Left colon (tissue), 2 donors: ENCODE measurements around the gene CNTN5. TPM values are rescaled to one million over a fixed set of nuclear protein-coding genes. Genes with fewer than 3 reads are reported as not detected.

Experiments
- ATAC-seq: fragments of 200-7000 bp; cut with Tn5 transposase; one replicate; pipeline ENCODE4 v1.9.1; 2020; ENCODE audit warnings: mild to moderate bottlenecking, moderate library complexity
- DNase-seq, 2 donors: peaks; one replicate each; pipeline ENCODE4 v3.0.0-alpha.2; 2020
- intact Hi-C, 2 donors: fragments of 100-400 bp; cut with DNase I in 1 of 2; cut with micrococcal nuclease in 1 of 2; formaldehyde crosslinking; loops; one replicate each; pipeline versions ENCODE4 v1.11.2 to v1.14.0; 2022; cut with DNase I, micrococcal nuclease
- total RNA-seq, 2 donors: library from RNA; stranded (reverse); fragmentation: NEBNext Ultra II Directional; extraction: Animal tissue kit (Norgen Biotek cat#: 25700); gene quantifications; one replicate each; pipeline ENCODE4 v1.2.1, GENCODE V29; 2021
- donor health status: DM: no; HTN: no; CAD: no.
- donor health status: DM: yes; HTN: yes; CAD: no.

The CNTN5 gene
- total RNA-seq, 2 donors from 2014 or later = not detected

DNA sequence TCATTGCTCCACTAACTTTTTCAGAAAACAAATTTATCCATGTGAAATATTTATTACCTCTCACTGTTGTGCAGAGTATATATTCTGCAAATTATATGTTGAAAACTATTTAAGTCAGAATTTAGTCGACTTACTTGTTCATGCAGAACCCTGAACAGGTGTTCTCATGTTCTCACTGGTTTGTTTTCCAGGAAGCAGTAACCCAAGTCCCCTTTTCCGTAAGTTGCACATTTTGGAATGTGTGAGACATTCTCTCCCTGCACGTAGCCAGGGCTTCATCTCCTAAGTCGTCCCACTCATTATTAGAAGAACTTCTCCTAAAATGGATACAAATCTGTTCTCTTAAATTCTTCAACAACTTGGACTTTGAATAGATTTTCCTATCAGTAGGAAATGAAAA lies 524.9 kb downstream of the CNTN5 start:
- no peak for ATAC-seq
- DNase-seq = no peak
- intact Hi-C loops = no loop called here

DNA sequence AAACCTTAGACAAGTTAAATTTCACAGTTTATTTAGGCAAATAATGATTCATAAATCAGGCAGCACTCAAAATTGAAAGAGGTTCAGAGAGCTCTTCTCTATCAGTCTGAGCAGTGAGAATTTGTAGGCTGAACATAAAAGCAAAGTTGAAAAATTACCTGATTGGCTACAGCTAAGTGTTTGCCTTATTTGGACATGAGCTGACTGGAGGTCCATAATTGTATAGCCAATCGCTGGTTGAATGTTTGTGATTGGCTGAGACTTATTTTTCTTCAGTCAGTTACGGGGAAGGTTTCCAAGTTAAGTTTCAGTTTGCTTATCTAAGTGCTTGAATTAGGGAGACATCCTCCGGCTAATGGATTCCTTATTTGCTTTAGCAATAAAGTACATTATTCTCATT lies 527.5 kb downstream of the CNTN5 start:
- DNase-seq (no peak), ATAC-seq (no peak)
- intact Hi-C loops = no loop called here

DNA sequence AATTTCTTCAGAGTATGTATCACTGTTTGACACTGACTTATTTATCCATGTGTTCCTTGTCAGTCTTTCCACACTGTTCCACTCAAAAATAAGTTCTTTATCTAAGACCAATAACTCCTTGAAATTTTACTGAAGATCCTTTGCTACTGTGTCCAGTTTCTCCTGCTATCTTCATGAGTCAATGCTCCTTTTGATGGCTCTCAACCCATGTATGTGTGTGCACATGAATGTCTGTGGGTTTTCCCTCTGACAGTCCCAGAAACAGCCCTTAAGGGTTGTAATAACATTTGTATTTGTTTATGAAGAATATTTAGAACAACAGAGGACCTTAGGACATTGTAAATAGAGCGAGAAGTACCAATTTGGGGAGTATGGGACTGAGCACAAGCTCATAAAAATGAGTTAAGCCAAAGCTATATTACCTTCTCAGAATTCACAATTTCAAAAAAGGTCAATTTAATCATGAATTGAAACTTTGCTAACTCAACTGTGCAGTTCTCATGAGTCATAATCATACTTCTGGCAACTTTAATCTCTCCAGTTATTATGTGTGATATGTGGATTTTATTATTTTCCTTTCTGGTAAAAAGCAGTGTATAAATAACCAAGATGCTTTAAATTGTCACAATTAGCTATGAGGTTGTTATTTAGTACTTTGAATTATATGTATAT lies 533.6 kb downstream of the CNTN5 start:
- DNase-seq = no peak
- no peak for ATAC-seq
- intact Hi-C loops = no loop called here

DNA sequence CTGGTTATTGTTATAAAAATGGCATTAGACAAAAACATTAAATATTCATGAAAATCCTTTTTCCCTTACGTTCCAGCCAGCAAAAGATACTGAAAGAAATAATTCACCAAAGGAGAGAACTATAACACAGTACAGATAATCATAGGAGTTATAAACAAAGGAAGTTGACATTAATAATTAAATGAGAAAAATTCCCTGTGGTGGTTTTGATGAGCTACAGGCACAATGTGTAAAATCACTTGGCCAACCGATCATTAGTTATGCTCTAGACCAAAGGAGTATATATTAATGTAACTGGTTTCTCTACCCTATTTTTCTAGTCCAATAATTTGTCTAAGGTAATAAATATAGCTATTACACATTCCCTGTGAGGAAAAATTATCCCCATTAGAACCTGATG lies 534.7 kb downstream of the CNTN5 start:
- intact Hi-C loops = no loop called here
- DNase-seq (no peak), ATAC-seq (no peak)

DNA sequence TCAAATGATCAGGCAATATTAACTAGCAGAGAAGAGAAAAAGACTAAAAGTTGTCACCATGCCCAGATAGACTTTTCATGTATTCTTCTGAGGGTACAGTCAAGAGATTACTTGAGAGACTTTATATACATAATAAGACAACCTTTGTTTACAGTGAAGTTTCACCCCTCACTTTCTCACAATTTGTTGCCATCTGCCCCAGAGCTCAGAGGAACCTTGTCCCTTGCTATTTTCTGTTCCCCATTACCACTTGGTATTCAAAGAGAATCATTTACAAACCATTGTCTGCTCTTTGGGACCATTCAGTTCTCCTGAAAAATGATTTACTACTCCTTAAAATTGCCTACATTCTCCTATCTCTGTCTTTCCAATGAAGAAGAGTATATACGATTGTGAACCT lies 544.6 kb downstream of the CNTN5 start:
- no peak for ATAC-seq
- intact Hi-C loops = no loop called here

DNA sequence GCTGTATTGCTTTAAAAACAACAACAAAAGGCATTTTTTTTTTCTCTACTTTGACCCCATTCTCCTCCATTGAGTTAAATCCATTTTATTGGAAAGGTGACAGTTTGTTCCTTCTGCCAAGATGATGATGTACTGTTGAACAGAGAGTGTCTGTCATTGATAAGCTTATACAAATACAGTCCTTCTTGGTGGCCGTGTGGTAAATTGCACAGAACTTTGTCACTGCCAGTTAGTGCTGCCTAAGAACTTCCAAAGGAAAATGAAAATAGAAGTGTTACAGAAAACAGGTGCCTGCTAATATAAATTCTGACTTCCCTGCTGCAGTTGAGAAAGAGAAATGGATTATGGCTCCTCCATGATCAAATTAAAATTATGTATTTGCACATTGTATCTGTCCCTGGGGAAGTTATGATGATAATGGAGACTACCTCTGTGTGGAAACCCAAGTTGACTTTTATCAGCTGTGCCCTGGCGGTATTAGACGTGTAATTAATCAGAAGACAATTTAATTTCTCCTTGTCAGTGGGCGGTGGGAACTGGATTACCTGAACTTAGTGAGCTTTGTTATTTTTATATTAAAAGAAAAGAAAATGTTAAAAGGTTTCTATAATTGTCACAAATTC lies 546.7 kb downstream of the CNTN5 start:
- intact Hi-C loops = no loop called here
- DNase-seq (no peak), ATAC-seq (no peak)

More for the DNA sequence above, 544.6 kb downstream of the CNTN5 start:
- DNase-seq = no peak

DNA sequence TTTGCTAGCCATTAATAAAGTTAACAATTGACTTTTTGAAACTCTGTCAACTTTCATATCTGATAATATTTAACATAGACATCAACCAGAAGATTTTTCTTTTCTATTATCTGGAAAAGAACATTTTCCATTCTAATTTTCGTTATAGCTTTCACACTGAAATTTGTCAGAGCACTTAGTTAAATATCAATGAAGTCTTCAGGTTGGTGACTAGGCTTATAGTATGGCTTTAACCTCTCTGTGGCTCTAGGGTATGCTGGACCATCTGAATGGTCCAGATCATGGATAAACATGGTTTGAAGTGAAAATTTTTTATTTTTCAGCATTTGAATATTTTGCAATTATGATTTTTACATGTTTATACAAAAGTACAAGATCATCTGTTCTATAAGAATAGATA lies 548.1 kb downstream of the CNTN5 start:
- no peak for DNase-seq
- intact Hi-C loops = no loop called here

DNA sequence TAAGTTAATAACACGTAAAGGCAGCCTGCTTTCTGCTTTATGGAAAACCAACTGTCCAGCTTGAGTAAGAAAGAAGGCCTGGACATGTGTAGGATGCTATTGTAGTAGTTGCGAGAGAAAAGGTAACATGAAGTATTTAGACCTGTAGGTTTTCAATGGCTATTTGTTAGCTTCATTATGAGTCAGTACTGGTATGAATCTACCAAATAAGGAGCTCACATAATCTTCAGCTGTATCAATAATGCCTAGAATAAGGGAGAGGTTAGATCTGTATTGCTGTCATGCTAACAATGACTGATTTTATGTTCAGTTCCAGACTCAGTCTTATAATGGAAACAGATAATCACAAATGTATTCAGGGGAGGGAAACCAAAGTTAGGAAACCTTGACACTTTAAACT lies 550.3 kb downstream of the CNTN5 start:
- no peak for DNase-seq
- intact Hi-C loops = no loop called here
- ATAC-seq = no peak

More for the DNA sequence above, 548.1 kb downstream of the CNTN5 start:
- no peak for ATAC-seq

DNA sequence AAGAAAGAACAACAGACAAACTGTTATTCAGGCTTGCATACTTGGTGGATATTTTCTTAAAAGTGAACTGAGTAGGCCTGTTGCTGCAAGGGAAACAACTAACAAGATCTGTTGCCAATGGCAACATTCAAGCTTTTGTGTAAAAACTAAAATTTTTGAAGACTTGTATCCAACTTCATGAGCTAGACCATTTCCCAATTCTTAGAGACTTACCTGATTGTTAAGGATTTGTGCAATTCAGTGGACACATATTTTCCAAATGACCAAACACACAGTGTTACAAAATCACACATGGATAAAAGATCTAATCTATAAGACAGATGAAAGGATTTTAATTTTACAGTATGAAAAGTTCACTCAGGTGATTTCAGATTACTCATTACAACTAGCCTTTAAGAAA lies 564.1 kb downstream of the CNTN5 start:
- DNase-seq = no peak
- intact Hi-C loops = no loop called here

DNA sequence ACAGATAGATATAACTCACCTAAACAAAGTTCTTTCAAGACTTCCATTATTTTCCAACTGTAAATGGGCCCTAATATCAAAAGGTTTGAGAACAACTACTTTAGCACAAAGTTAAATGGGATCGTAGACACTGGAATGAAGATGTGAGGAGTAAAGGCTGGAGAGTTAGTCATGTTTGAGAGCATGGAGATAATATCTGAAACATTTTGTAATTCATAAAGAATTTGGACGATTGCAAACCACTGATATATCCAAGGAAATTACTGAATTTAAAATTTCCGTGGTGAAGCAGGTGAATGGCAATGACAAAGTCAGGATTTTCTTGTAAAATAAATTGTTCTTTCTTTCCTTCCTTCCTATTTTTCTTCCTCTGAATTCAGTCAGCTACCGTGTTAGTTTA lies 564.9 kb downstream of the CNTN5 start:
- DNase-seq (no peak), ATAC-seq (no peak)
- intact Hi-C loops = no loop called here

More for the DNA sequence above, 564.1 kb downstream of the CNTN5 start:
- ATAC-seq = no peak

DNA sequence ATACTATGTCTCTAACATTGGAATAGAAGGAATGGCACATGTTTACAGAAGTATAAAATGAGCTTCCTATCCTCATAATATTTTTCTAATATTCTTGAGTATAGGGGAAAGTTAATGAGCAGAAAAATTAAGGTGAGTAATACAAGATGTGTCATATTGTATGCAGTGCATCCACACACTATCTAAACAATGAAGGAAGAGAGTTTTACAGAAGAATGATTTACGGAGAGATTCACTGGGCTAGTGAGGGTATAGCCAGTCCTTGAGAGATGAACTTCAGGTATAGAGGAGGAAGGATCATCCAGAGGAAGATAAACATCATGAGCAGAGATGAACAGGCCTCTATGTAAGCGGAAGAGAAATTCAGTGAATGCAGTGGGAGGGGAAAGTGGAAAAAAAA lies 569.0 kb downstream of the CNTN5 start:
- intact Hi-C loops = no loop called here
- no peak for DNase-seq
- no peak for ATAC-seq

DNA sequence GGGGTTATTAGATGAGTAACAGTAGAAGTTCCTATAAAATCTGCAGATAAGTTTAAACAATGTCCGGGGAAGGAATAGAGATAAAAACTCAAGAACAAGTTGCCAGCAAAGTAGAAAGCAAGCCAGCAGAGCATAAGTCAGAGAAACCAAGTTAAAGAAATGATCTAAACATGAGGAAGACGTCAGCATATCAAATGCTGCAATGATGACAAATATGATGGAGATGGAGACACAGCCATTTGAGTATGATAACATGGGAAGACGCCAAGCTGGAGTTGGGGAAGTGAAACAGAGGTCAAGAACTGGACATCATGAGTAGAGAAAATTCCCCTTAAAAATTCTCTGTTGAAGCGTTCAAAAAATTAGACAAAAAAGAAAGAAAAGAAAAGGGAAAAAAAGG lies 571.5 kb downstream of the CNTN5 start:
- ATAC-seq = no peak
- DNase-seq = no peak
- intact Hi-C loops = no loop called here

DNA sequence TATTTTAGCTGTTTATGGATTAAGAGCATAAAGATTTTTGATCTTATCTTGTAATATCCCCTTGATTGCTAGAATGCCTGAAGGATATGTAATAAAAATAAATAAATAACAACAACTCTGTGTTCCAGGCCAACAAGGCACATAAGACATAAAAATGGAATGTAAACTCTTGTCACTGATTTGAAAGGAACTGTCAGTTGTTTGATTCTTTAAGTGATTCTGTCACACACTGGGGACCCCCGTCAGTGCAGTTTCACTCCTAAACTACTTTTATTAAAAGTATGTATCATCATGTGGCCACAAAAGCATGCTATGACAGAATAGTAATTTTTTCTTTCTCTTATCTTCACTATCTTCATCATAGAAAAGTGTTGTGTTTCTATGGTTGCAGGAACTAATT lies 572.4 kb downstream of the CNTN5 start:
- ATAC-seq (no peak), DNase-seq (no peak)
- intact Hi-C loops = no loop called here

DNA sequence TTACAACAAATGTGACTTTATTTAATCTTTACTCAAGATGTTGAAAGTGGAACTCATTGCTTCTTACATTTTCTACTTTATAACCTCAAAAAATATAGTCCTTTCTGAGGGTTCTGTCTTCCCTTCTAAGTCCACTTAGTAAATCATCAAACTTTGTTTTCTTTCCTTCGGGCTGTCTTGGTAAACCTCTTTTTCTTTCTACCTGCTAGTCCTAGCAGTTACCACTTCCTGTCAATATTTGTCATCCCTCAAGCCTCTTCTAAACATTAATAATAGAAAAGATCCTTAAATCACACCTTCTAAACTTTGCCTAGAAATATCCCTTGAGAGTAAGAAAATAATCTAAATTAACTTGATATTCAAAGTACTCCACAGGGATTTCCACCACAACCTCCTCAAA lies 580.4 kb downstream of the CNTN5 start:
- intact Hi-C loops = no loop called here
- no peak for DNase-seq
- ATAC-seq = no peak

DNA sequence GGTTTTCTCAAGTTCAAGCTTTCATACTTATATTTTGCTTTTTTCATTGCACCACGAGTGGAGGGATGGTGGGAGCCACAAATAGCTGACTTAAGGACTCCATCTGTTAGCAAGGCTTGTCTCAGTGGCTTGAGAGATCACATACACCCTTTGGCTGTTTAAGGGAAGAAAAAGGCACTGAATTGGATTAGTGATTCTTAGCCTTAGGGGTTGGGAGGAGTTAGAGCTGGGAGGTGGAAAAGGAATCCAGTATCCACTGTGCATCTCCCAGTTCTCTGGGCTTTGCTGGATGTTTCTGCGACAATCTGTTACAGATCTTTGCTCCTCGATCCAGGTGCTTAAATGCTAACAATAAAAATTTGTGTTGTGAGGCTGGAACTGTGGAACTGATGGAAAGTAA lies 593.6 kb downstream of the CNTN5 start:
- intact Hi-C loops = no loop called here
- DNase-seq = no peak
- ATAC-seq = no peak

DNA sequence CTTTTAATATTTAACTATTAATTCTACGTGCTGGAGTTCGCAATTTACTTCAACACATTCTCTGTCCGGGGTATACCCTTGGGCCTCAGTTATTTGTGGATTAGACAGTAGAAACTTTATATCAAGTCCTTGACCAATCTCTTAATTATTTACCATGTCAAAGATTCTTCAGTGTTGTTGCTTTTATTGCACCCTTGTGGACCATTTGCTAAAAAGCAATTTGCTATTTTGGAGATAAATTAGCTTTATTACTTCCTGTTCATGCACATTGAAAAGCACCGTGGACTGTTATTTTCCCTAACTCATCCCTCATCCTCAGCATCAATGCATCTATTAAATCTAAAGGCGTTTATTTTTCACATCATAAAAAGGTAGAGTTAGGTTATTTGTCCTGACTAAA lies 609.9 kb downstream of the CNTN5 start:
- intact Hi-C loops = loop anchor here in 1 of 2 donors (10.0 kb wide), 1 partner anchor 166 kb away; no protein-coding TSS in a partner anchor
- no peak for ATAC-seq
- DNase-seq = no peak

DNA sequence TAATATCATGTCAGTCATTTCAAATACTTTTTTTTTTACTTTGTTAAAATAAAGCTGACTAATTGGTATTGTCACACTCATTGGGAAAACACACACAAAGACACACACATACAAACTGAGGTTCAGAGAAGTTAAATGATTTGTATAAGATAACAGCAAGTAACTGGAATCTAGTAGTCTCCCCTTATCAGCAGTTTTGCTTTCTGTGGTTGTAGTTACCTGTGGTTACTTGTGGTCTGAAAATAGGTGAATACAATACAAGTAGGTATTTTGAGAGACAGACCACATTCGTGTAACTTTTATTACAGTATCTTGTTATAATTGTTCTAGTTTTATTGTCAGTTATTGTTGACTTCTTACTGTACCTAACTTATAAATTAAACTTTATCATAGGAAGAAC lies 610.9 kb downstream of the CNTN5 start:
- no peak for DNase-seq
- ATAC-seq = no peak
- intact Hi-C loops = loop anchor here in 1 of 2 donors (10.0 kb wide), 1 partner anchor 167 kb away; no protein-coding TSS in a partner anchor

DNA sequence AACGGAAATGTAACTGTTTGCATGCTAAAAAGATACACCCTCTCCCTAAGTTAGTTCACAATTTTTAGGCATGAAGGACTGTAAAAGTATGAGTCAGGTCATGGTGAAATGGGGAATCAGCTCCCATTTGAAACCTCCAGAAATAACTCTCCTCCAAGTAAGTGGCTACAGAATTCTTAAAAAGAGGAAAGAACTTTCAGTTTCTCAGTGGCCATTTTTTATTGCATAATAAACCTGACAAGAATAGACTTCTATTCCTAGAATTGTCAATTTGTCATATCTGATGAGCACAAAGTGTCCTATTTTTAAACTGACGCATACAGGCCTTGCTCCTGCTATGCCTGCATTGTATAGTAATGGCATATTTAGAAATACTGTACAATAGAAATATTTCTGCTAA lies 612.2 kb downstream of the CNTN5 start:
- no peak for ATAC-seq
- no peak for DNase-seq
- intact Hi-C loops = loop anchor here in 1 of 2 donors (10.0 kb wide), 1 partner anchor 168 kb away; no protein-coding TSS in a partner anchor

DNA sequence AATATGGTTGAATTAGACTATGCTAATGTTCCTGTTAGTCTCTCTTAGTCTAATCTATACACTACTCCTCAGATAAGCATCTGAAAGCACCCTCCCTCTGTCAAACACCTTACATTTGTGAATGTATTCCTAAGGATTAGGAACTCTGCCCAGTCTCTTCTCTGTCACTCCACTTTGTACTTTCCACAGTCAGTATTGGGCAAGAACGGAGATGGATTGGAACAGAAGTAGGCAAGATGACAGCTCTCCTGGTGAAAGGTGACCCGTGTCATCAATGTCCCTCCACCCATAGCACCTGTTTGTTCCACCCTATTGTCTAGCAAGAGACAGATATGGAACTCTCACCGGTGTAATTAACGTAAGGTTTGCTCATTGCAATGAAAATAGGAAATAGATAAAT lies 613.8 kb downstream of the CNTN5 start:
- DNase-seq (no peak), ATAC-seq (no peak)
- intact Hi-C loops = loop anchor here in 1 of 2 donors (10.0 kb wide), 1 partner anchor 170 kb away; no protein-coding TSS in a partner anchor

DNA sequence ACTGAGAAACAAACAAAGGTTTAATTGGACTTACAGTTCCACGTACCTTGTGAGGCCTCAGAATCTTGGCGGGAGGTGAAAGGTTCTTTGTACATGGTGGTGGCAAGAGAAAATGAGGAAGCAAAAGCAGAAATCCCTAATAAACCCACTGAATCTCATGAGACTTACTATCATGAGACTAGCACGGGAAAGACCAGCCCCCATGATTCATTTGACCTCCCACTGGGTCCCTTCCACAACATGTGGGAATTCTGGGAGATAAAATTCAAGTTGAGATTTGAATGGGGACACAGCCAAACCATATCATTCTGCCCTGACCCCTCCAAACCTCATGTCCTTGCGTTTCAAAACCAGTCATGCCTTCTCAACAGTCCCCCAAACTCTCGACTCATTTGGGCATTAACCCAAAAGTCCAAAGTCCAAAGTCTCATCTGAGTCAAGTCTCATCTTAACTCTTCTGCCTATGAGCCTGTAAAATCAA lies 617.4 kb downstream of the CNTN5 start:
- DNase-seq = no peak
- ATAC-seq = no peak
- intact Hi-C loops = loop anchor here in 1 of 2 donors (10.0 kb wide), 1 partner anchor 173 kb away; no protein-coding TSS in a partner anchor
